ENCODE measurements around the gene FMNL2.

FMNL2 gene

DNA sequence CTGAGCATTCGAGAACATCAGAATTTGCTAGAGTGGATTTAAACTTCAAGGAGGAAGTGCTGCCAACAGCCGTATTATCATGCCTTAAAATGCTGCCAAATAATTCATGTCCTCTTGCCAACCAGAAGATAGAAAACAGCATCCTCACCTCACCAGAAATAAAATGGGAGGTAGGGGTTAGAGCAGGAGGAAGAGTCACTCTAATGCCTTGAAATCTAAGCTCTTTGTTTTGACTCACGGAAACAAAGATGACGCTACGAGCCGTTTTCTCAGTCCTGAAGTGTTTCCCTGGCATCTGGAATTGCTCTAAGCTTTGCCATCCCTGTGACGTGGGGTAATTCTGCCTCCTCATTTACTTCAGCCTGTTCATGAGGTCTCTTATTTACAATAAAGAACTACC, 285.2 kb downstream of the FMNL2 start:
- H3K4me1 ChIP-seq (ENCODE audit: control insufficient read depth in 1 of 2, insufficient read depth in 1 of 2, low read depth in 1 of 2, low read length in 1 of 2) = peaks cover 0 to 4% of the 10 kb centered on the region in 2 experiments
- H3K9me3 ChIP-seq = no peaks in the 10 kb centered on the region
- no peak overlapping the region for H3K27ac ChIP-seq
- H3K27me3 ChIP-seq = no peaks in the 10 kb centered on the region
- TF ChIP-seq, protein P1, sequence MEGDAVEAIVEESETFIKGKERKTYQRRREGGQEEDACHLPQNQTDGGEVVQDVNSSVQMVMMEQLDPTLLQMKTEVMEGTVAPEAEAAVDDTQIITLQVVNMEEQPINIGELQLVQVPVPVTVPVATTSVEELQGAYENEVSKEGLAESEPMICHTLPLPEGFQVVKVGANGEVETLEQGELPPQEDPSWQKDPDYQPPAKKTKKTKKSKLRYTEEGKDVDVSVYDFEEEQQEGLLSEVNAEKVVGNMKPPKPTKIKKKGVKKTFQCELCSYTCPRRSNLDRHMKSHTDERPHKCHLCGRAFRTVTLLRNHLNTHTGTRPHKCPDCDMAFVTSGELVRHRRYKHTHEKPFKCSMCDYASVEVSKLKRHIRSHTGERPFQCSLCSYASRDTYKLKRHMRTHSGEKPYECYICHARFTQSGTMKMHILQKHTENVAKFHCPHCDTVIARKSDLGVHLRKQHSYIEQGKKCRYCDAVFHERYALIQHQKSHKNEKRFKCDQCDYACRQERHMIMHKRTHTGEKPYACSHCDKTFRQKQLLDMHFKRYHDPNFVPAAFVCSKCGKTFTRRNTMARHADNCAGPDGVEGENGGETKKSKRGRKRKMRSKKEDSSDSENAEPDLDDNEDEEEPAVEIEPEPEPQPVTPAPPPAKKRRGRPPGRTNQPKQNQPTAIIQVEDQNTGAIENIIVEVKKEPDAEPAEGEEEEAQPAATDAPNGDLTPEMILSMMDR (IDR thresholded peaks at IDR 0.05) = no peak
- no peak overlapping the region for H3K4me3 ChIP-seq (ENCODE audit: low read depth in 1 of 2, low read length in 1 of 2)
- H3K36me3 ChIP-seq = no peaks in the 10 kb centered on the region

- no peaks in the 10 kb centered on the region for H3K9me3 ChIP-seq
- H3K27me3 ChIP-seq = no peaks in the 10 kb centered on the region
- H3K4me1 ChIP-seq (ENCODE audit: control insufficient read depth in 1 of 2, insufficient read depth in 1 of 2, low read depth in 1 of 2, low read length in 1 of 2) = peaks cover 0 to 4% of the 10 kb centered on the region in 2 experiments
- H3K36me3 ChIP-seq = no peaks in the 10 kb centered on the region
- H3K4me3 ChIP-seq (ENCODE audit: low read depth in 1 of 2, low read length in 1 of 2) = no peak overlapping the region
- no peak overlapping the region for H3K27ac ChIP-seq
- TF ChIP-seq, protein P1 (IDR thresholded peaks at IDR 0.05) = no peak
Observed at GRCh38 chr2:152620985-152621384, 286.0 kb downstream of the FMNL2 start.

DNA sequence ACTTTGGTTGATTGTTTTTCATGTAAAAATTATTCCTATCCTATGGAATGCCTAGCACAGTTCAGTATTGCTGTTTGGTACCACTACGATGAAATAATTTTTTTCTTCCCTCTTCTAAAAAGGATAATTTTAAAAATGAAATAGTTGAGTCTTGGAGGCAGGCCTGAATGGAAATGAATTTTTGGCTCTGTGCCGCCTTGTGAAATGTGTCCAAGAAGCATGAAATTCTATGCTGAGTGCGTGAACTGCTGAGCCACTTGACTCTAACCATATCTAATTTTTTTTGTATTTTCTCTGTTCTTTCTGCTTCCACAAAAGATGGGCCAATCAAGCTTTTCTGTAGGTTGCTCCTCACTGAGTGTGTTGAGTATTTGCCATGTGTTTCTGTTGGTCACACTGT, 287.2 kb downstream of the FMNL2 start:
- Histone ChIP-seq H3K36me3 (no peaks in the 10 kb centered on the region), H3K4me1 (ENCODE audit: control insufficient read depth in 1 of 2, insufficient read depth in 1 of 2, low read depth in 1 of 2, low read length in 1 of 2) (peaks cover 0 to 4% of the 10 kb centered on the region in 2 experiments)
- TF ChIP-seq, protein P1 (IDR thresholded peaks at IDR 0.05) = no peak

DNA sequence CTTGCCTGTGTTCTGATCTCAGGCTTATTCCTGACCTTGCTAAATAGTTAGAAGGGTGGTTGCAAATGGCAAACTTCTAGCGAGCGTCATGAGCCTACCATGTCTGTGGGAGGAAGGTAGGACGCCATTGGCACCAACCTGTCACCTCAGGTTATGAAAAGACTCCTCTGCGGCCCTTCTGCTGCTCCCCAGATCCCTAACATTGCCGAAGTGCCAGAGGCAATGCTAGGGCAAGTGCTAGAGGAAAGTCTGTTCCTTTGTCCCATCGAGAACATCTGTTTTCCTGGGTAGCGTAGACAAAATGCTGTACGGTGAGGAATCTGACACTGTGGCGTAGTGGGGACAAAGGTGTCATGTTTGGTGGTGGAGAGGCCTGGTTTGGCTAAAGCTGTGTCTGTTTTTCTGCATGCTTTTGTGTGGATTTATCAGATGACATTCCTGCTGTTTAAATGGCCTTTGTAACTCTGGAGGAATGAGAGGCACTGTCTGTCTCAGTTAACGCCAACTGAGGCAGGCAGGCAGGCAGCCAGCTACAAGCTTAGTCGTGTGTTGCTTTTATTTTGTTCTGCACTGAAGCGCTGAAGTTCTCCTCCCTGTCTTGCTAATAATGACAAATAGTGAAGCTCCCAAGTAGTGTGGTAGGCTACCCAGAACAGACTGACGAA, 288.2 kb downstream of the FMNL2 start:
- TF ChIP-seq, protein P1 (IDR thresholded peaks at IDR 0.05) = no peak
- Histone ChIP-seq H3K27ac (no peak overlapping the region), H3K4me3 (ENCODE audit: low read depth in 1 of 2, low read length in 1 of 2) (no peak overlapping the region), H3K27me3 (no peaks in the 10 kb centered on the region), H3K4me1 (ENCODE audit: control insufficient read depth in 1 of 2, insufficient read depth in 1 of 2, low read depth in 1 of 2, low read length in 1 of 2) (peaks cover 0 to 4% of the 10 kb centered on the region in 2 experiments), H3K9me3 (no peaks in the 10 kb centered on the region), H3K36me3 (no peaks in the 10 kb centered on the region)

More for the DNA sequence above, 287.2 kb downstream of the FMNL2 start:
- no peak overlapping the region for H3K4me3 ChIP-seq (ENCODE audit: low read depth in 1 of 2, low read length in 1 of 2)
- H3K27me3 ChIP-seq = no peaks in the 10 kb centered on the region
- H3K27ac ChIP-seq = no peak overlapping the region
- H3K9me3 ChIP-seq = no peaks in the 10 kb centered on the region

DNA sequence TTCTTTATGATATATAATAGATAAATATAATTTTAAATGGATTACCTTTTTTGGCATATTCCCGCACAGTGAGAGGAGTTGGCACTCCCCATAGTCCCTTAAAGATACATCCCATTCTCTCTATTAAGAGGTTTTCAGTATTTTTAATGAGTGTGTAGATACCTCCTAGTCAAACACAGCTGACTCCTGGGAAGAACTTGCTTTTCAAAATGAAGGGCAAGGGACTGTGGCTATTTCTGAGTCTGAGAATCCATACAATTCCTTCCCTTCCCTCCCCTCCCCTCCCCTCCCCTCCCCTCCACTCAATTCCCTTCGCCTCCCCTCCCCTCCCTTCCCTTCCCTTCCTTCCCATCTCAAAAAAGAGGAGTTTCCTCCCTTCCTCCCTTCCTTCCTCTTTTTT, 288.8 kb downstream of the FMNL2 start:
- Histone ChIP-seq H3K27ac (no peak overlapping the region), H3K36me3 (no peaks in the 10 kb centered on the region)
- TF ChIP-seq, protein P1 (IDR thresholded peaks at IDR 0.05) = no peak

More for the DNA sequence above, 288.8 kb downstream of the FMNL2 start:
- peaks cover 0 to 4% of the 10 kb centered on the region in 2 experiments for H3K4me1 ChIP-seq (ENCODE audit: control insufficient read depth in 1 of 2, insufficient read depth in 1 of 2, low read depth in 1 of 2, low read length in 1 of 2)
- no peak overlapping the region for H3K4me3 ChIP-seq (ENCODE audit: low read depth in 1 of 2, low read length in 1 of 2)
- H3K9me3 ChIP-seq = no peaks in the 10 kb centered on the region
- H3K27me3 ChIP-seq = no peaks in the 10 kb centered on the region

Measured in neutrophil (primary cell).